CD14-positive monocyte (primary cell): ENCODE results near the gene NSD2. TPM values are rescaled to one million over a fixed set of nuclear protein-coding genes. Genes with fewer than 3 reads are reported as not detected.
"Not testable (repeated sequence)": the region's sequence is repeated elsewhere in the genome, so short reads cannot be mapped to it uniquely, and the experiment has no call there.

Source experiments
- DNase-seq, 3 donors: peaks; one replicate each; pipeline ENCODE4 v3.0.0-alpha.2; 2011 to 2022
- H2AFZ ChIP-seq: 2 replicates; pipeline ENCODE4 v1.6.0; 2012; ENCODE audit warnings: mild to moderate bottlenecking, low read depth, low read length, inconsistent platforms; ENCODE audit not compliant: insufficient read depth, poor library complexity, severe bottlenecking
- H3K27ac ChIP-seq, 2 donors: 1 replicate in 1 of 2; 2 replicates in 1 of 2; pipeline ENCODE4 v1.5.1; 2012 to 2013; ENCODE audit warnings: low read length in 2 of 2, control low read depth in 1 of 2, inconsistent platforms in 1 of 2, low read depth in 1 of 2, mild to moderate bottlenecking in 1 of 2
- H3K27me3 ChIP-seq, 2 donors: one replicate each; pipeline versions ENCODE4 v1.6.0 to v1.6.1; 2011 to 2013; ENCODE audit warnings: low read length in 2 of 2; ENCODE audit not compliant: control insufficient read depth in 2 of 2, insufficient read depth in 2 of 2
- H3K36me3 ChIP-seq, 2 donors: replicated peaks in 1 of 2; 1 replicate in 1 of 2; 2 replicates in 1 of 2; pipeline versions ENCODE4 v1.5.1 to v1.6.1; 2012 to 2013; ENCODE audit warnings: low read length in 2 of 2, control low read depth in 1 of 2, inconsistent platforms in 1 of 2, mild to moderate bottlenecking in 1 of 2; ENCODE audit not compliant: insufficient read depth in 2 of 2, control insufficient read depth in 1 of 2
- H3K4me1 ChIP-seq, 2 donors: 1 replicate in 1 of 2; 2 replicates in 1 of 2; pipeline versions ENCODE4 v1.5.1 to v1.6.1; 2012 to 2013; ENCODE audit warnings: low read length in 2 of 2, control low read depth in 1 of 2, inconsistent platforms in 1 of 2, mild to moderate bottlenecking in 1 of 2, moderate library complexity in 1 of 2; ENCODE audit not compliant: insufficient read depth in 2 of 2, control insufficient read depth in 1 of 2
- H3K4me2 ChIP-seq: replicated peaks from 2 replicates; pipeline ENCODE3; 2012; ENCODE audit warnings: low read length, moderate library complexity, mild to moderate bottlenecking; ENCODE audit not compliant: poor library complexity, severe bottlenecking; ENCODE audit errors: extremely low read depth
- H3K4me3 ChIP-seq, 3 experiments: fragments of 200-600 bp in 1 of 3; sonication (generic) in 1 of 3; replicated peaks in 1 of 3; 1 replicate in 2 of 3; 2 replicates in 1 of 3; pipeline ENCODE4 v1.5.1; 2011 to 2013; ENCODE audit warnings: low read length in 3 of 3, mild to moderate bottlenecking in 3 of 3, control low read depth in 2 of 3, low read depth in 2 of 3, inconsistent platforms in 1 of 3, moderate library complexity in 1 of 3
- H3K79me2 ChIP-seq: 2 replicates; pipeline ENCODE4 v1.6.0; 2012; ENCODE audit warnings: mild to moderate bottlenecking, control low read depth, inconsistent platforms, low read length, moderate library complexity; ENCODE audit not compliant: insufficient read depth
- H3K9ac ChIP-seq: 2 replicates; pipeline ENCODE4 v1.6.0; 2017; ENCODE audit warnings: low read length, mild to moderate bottlenecking; ENCODE audit not compliant: insufficient read depth, poor library complexity, severe bottlenecking
- H3K9me3 ChIP-seq, 2 donors: replicated peaks in 1 of 2; 1 replicate in 1 of 2; 2 replicates in 1 of 2; pipeline versions ENCODE4 v1.5.1 to v1.6.1; 2012 to 2013; ENCODE audit warnings: low read length in 2 of 2, control low read depth in 1 of 2; ENCODE audit not compliant: control insufficient read depth in 1 of 2, insufficient read depth in 1 of 2
- H4K20me1 ChIP-seq: 2 replicates; pipeline ENCODE4 v1.6.0; 2012; ENCODE audit warnings: mild to moderate bottlenecking, low read length, control low read depth, moderate library complexity; ENCODE audit not compliant: insufficient read depth
- H3K27ac Mint-ChIP-seq, 7 donors: one replicate each; pipeline ENCODE4 v1.8.0; 2020; ENCODE audit warnings: mild to moderate bottlenecking in 7 of 7, mixed read lengths in 7 of 7, moderate library complexity in 6 of 7, inconsistent platforms in 2 of 7
- H3K27me3 Mint-ChIP-seq, 3 donors: one replicate each; pipeline ENCODE4 v1.8.0; 2021 to 2022; ENCODE audit warnings: low read depth in 3 of 3, mild to moderate bottlenecking in 3 of 3, mixed read lengths in 3 of 3, moderate library complexity in 3 of 3, inconsistent platforms in 1 of 3
- H3K36me3 Mint-ChIP-seq, 2 donors: one replicate each; pipeline ENCODE4 v1.8.0; 2020; ENCODE audit warnings: mixed read lengths in 2 of 2, inconsistent platforms in 1 of 2, mild to moderate bottlenecking in 1 of 2
- H3K4me1 Mint-ChIP-seq: one replicate; pipeline ENCODE4 v1.8.0; 2020; ENCODE audit warnings: mild to moderate bottlenecking, mixed read lengths
- H3K4me3 Mint-ChIP-seq, 2 donors: one replicate each; pipeline ENCODE4 v1.8.0; 2020; ENCODE audit warnings: mild to moderate bottlenecking in 2 of 2, mixed read lengths in 2 of 2, moderate library complexity in 1 of 2
- H3K9me3 Mint-ChIP-seq, 7 donors: one replicate each; pipeline ENCODE4 v1.8.0; 2020 to 2022; ENCODE audit warnings: mixed read lengths in 7 of 7, mild to moderate bottlenecking in 6 of 7, moderate library complexity in 6 of 7, inconsistent platforms in 2 of 7
- intact Hi-C, 2 donors: fragments of 100-400 bp; cut with micrococcal nuclease; formaldehyde crosslinking; loops; one replicate each; pipeline versions ENCODE4 v1.15.0 to v1.15.1; 2023
- polyA plus RNA-seq, 3 donors: library from polyadenylated mRNA; depleted of rRNA in 1 of 3; unstranded in 2 of 3; stranded (reverse) in 1 of 3; fragments of 300-500 nt in 2 of 3; fragments of >200 nt in 1 of 3; fragmentation: Illumina TruSeq in 2 of 3; gene quantifications; 1 replicate in 2 of 3; 2 replicates in 1 of 3; pipeline ENCODE4 v1.2.3, GENCODE V29; 2012 to 2021
- small RNA-seq: library from RNA; depleted of rRNA; stranded (forward); fragments of <200 nt; gene quantifications from one replicate; pipeline ENCODE3, GENCODE V24; 2012; ENCODE audit warnings: low read depth; ENCODE audit not compliant: insufficient read length

NSD2 gene
- polyA plus RNA-seq, 3 donors = 1.9 to 8.7 (median 2.3) TPM

GRCh38 chr4:2031161-2031560 lies 160.0 kb downstream of the NSD2 start:
- H3K27ac ChIP-seq, H3K4me1 Mint-ChIP-seq, H3K9me3 ChIP-seq, intact Hi-C loops, H3K36me3 Mint-ChIP-seq, H3K36me3 ChIP-seq, H3K4me2 ChIP-seq, H3K27ac Mint-ChIP-seq, H3K79me2 ChIP-seq, H3K9ac ChIP-seq, H2AFZ ChIP-seq, H4K20me1 ChIP-seq, H3K4me3 ChIP-seq, H3K4me1 ChIP-seq, DNase-seq: not testable (repeated sequence)
- peaks cover 3 to 28% of the 10 kb centered on the region in 2 donors for H3K27me3 ChIP-seq
- H3K4me3 Mint-ChIP-seq = peak overlapping the region in 1 of 2 donors; percentile 11
- H3K9me3 Mint-ChIP-seq = peaks cover 0 to 13% (median 5%) of the 10 kb centered on the region in 7 donors
- H3K27me3 Mint-ChIP-seq = peaks cover 39 to 74% (median 48%) of the 10 kb centered on the region in 3 donors

Small RNAs within 50 kb of the gene (small RNA-seq; reads per million reads assigned to genes)
- 906 reads per million, percentile 99 among the genes with 10 or more reads in this experiment for gene SCARNA22

Other genes starting within 250 kb of the NSD2 start
- under 1 TPM; 0.40 to 0.82 (median 0.76) TPM for gene FAM53A, start 187.1 kb upstream of the NSD2 start, polyA plus RNA-seq
- gene SLBP, start 159.1 kb upstream of the NSD2 start, polyA plus RNA-seq = 10 to 100 TPM; 39.6 to 63.7 (median 59.1) TPM
- gene TMEM129, start 150.1 kb upstream of the NSD2 start, polyA plus RNA-seq = 10 to 100 TPM; 22.4 to 40.2 (median 24.1) TPM
- gene TACC3, start 149.9 kb upstream of the NSD2 start, polyA plus RNA-seq = 10 to 100 TPM; 43.7 to 84.2 (median 56.6) TPM
- under 1 TPM in 1 of 3 donors, not detected in 2; 0.07 TPM for gene FGFR3, start 78.1 kb upstream of the NSD2 start, polyA plus RNA-seq
- gene LETM1, start 15.2 kb upstream of the NSD2 start, polyA plus RNA-seq = 10 to 100 TPM in 1 of 3 donors, 1 to 10 TPM in 2; 6.2 to 18.6 (median 9.0) TPM
- 10 to 100 TPM; 10.0 to 22.1 (median 10.5) TPM for gene NELFA, start 137.6 kb downstream of the NSD2 start, polyA plus RNA-seq
- gene NAT8L, start 187.9 kb downstream of the NSD2 start, polyA plus RNA-seq = under 1 TPM in 1 of 3 donors, not detected in 2; 0.01 TPM